ENCODE measurements around the gene IGBP1. TPM values are rescaled to one million over a fixed set of nuclear protein-coding genes. Genes with fewer than 3 reads are reported as not detected.

Gene IGBP1
- total and polyA plus RNA-seq, 10 donors, result 36.4 to 78.4 (median 49.7) TPM

DNA sequence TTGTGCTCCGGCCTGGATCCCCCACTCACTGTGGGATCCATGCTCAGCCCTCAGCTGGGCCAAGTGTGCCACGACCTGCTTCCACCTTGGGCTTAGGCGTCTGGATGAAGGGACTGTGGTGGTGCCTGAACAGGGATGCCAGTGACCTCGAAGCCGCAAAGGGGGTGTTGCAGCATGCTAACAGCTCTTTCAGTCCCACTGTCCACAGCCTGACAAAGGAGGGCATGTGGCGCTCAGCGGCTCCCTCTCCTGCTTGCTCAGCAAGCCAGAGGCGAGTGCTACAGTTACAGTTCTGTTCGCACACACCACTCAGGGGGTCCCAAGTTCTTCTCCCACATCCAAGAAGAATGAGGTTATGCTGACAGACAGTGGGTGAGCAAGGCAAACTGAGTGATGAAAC is 5.2 kb upstream of the IGBP1 start:
- no peak overlapping the region for H3K4me3 ChIP-seq
- TF ChIP-seq, protein P1, sequence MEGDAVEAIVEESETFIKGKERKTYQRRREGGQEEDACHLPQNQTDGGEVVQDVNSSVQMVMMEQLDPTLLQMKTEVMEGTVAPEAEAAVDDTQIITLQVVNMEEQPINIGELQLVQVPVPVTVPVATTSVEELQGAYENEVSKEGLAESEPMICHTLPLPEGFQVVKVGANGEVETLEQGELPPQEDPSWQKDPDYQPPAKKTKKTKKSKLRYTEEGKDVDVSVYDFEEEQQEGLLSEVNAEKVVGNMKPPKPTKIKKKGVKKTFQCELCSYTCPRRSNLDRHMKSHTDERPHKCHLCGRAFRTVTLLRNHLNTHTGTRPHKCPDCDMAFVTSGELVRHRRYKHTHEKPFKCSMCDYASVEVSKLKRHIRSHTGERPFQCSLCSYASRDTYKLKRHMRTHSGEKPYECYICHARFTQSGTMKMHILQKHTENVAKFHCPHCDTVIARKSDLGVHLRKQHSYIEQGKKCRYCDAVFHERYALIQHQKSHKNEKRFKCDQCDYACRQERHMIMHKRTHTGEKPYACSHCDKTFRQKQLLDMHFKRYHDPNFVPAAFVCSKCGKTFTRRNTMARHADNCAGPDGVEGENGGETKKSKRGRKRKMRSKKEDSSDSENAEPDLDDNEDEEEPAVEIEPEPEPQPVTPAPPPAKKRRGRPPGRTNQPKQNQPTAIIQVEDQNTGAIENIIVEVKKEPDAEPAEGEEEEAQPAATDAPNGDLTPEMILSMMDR (IDR thresholded peaks at IDR 0.05 in 8 of 11, conservative IDR thresholded peaks at IDR 0.05 in 3 of 11), result no peak
- no peak for TF ChIP-seq POLR2AphosphoS5 (IDR thresholded peaks at IDR 0.05)
- no peak for TF ChIP-seq POLR2A (IDR thresholded peaks at IDR 0.05)
- peaks cover 0 to 8% (median 5%) of the 10 kb centered on the region in 6 donors for H3K4me1 ChIP-seq
- no peaks in the 10 kb centered on the region for H3K36me3 ChIP-seq
- WGBS, 5 donors, result 68 to 78% (median 74%) methylated on average over 6 to 9 of the region's 9 CpGs; no CpG with 5 or more reads in 1 of the 5 donors
- no peaks in the 10 kb centered on the region for H3K27me3 ChIP-seq (replicated peaks in 1 of 7)
- no peak overlapping the region for H3K27ac ChIP-seq
- peaks cover 0 to under 1% (median 0%) of the 10 kb centered on the region in 8 donors for H3K9me3 ChIP-seq
- intact Hi-C loops (cut with DNase I; ENCODE audit: low total_unique reads), result no loop called here
- no peak for DNase-seq

DNA sequence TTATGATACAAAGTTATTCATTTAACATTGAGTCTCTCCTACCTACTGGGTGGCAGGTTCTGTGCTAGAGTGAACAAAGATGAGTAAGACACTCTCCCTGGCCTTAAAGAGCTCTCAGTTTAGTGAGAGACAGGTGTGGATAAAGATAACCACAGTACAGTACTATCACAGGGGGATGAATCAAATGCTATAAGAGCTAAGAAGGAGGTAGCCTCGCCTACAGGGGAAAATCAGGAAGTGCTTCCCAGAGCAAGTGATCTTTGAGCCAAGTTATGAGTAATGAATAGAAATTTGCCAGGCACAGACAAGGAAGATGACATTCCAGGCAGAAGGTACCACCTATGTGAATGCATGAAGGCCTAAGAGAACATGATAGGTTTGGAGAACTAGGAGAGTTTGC is 3.4 kb upstream of the IGBP1 start:
- H3K36me3 ChIP-seq, result no peaks in the 10 kb centered on the region
- H3K27ac ChIP-seq, result no peak overlapping the region
- no peak for TF ChIP-seq POLR2A (IDR thresholded peaks at IDR 0.05)
- TF ChIP-seq, protein P1 (IDR thresholded peaks at IDR 0.05 in 8 of 11, conservative IDR thresholded peaks at IDR 0.05 in 3 of 11), result no peak
- TF ChIP-seq POLR2AphosphoS5 (IDR thresholded peaks at IDR 0.05), result no peak
- intact Hi-C loops (cut with DNase I; ENCODE audit: low total_unique reads), result no loop called here
- DNase-seq, result no peak
- H3K27me3 ChIP-seq (replicated peaks in 1 of 7), result no peaks in the 10 kb centered on the region
- no peaks in the 10 kb centered on the region for H3K9me3 ChIP-seq
- no peak overlapping the region for H3K4me3 ChIP-seq
- H3K4me1 ChIP-seq, result peaks cover 6 to 16% (median 11%) of the 10 kb centered on the region in 6 donors
- 28 to 77% (median 60%) methylated on average over 1 of the region's 1 CpG for WGBS, 5 donors

DNA sequence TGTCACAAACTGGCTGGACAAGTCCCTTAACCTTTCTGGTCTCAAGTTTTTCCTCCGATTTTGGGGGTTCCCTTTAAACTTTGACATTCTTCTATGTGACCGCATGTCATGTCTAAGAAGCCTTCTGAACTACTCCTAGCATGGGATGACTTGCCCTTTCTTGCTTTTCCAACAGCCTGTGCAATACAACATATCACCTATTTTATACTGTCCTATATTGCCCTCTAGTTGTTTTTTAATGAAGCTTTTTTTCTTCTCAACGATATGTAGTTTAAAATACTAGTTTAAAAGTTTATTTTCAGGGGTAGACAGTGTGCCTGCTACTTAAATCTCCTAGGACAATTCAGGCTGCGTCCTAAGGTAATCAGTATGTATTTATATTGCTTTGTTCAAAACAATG is 1.0 kb upstream of the IGBP1 start:
- DNase-seq, result no peak
- Histone ChIP-seq H3K27me3 (replicated peaks in 1 of 7) (no peaks in the 10 kb centered on the region), H3K36me3 (peaks cover 0 to 21% (median 0%) of the 10 kb centered on the region in 6 donors), H3K4me1 (peaks cover 10 to 33% (median 23%) of the 10 kb centered on the region in 6 donors), H3K4me3 (peak overlapping the region in 1 of 8 donors; percentile 74), H3K27ac (peak overlapping the region in 4 of 8 donors; percentile 87 to 90 (median 89)), H3K9me3 (no peaks in the 10 kb centered on the region)
- WGBS, 5 donors, result 49 to 69% (median 59%) methylated on average over 4 of the region's 4 CpGs
- intact Hi-C loops (cut with DNase I; ENCODE audit: low total_unique reads), result no loop called here
- no peak for TF ChIP-seq POLR2AphosphoS5 (IDR thresholded peaks at IDR 0.05)
- TF ChIP-seq, protein P1 (IDR thresholded peaks at IDR 0.05 in 8 of 11, conservative IDR thresholded peaks at IDR 0.05 in 3 of 11), result no peak

DNA sequence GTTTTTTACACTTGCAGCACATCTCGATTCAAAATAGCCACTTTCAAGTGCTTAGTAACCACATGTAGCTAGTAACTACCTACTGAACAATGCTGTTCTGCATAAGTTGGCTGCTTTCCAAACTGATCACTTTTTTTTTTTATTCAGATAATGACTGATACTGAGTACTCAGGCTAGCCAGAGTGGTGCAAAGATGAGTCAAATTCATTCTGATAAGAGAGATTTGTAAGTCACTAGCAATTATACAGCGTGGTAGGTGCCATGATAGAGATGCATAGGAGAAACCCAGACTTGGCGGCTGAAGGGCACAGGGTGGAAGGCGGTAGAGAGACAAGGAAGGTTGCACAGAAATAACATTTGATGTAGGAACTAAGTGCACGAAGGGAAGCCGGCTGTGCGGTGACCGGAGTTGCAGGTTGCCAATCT is 357 bp upstream of the IGBP1 start:
- peaks cover 10 to 33% (median 23%) of the 10 kb centered on the region in 6 donors for H3K4me1 ChIP-seq
- H3K4me3 ChIP-seq, result peak overlapping the region; percentile 46 to 79 (median 70)
- H3K27me3 ChIP-seq (replicated peaks in 1 of 7), result no peaks in the 10 kb centered on the region
- peaks cover 0 to 24% (median 0%) of the 10 kb centered on the region in 6 donors for H3K36me3 ChIP-seq
- intact Hi-C loops (cut with DNase I; ENCODE audit: low total_unique reads), result no loop called here
- H3K9me3 ChIP-seq, result no peaks in the 10 kb centered on the region
- no peak for DNase-seq
- TF ChIP-seq, protein P1 (IDR thresholded peaks at IDR 0.05 in 8 of 11, conservative IDR thresholded peaks at IDR 0.05 in 3 of 11), result no peak
- no peak for TF ChIP-seq POLR2AphosphoS5 (IDR thresholded peaks at IDR 0.05)
- TF ChIP-seq POLR2A (IDR thresholded peaks at IDR 0.05), result no peak
- peak overlapping the region in 7 of 8 donors; percentile 44 to 90 (median 87) for H3K27ac ChIP-seq
- WGBS, 5 donors, result 0 to 35% (median 2%) methylated on average over 8 of the region's 8 CpGs

Measured in spleen (tissue), 11 donors.